Thymus (tissue), 11 donors: ENCODE data around the gene AK2. TPM values are rescaled to one million over a fixed set of nuclear protein-coding genes. Genes with fewer than 3 reads are reported as not detected.
A peak's percentile ranks its signal among the peaks of the same experiment; 100 is the strongest.
"Not testable (repeated sequence)": the region's sequence is repeated elsewhere in the genome, so short reads cannot be mapped to it uniquely, and the experiment has no call there.

ENCODE experiments used
- DNase-seq, 9 donors: peaks; one replicate each; pipeline ENCODE4 v3.0.0-alpha.2; 2013; ENCODE audit warnings: low spot score in 9 of 9, low read depth in 6 of 9, missing footprints in 1 of 9
- H3K27ac ChIP-seq, 2 donors: one replicate each; pipeline ENCODE4 v1.5.1; 2013; ENCODE audit warnings: control low read depth in 1 of 2, low read depth in 1 of 2, low read length in 1 of 2, mild to moderate bottlenecking in 1 of 2, moderate library complexity in 1 of 2
- H3K27me3 ChIP-seq, 2 donors: one replicate each; pipeline ENCODE4 v1.5.1; 2013; ENCODE audit warnings: low read length in 1 of 2; ENCODE audit not compliant: control insufficient read depth in 2 of 2, insufficient read depth in 1 of 2
- H3K36me3 ChIP-seq, 2 donors: one replicate each; pipeline ENCODE4 v1.5.1; 2013; ENCODE audit warnings: low read length in 1 of 2, mild to moderate bottlenecking in 1 of 2, moderate library complexity in 1 of 2; ENCODE audit not compliant: control insufficient read depth in 2 of 2, insufficient read depth in 2 of 2
- H3K4me1 ChIP-seq, 2 donors: one replicate each; pipeline ENCODE4 v1.5.1; 2013; ENCODE audit warnings: low read length in 2 of 2; ENCODE audit not compliant: control insufficient read depth in 2 of 2, insufficient read depth in 2 of 2
- H3K4me3 ChIP-seq, 2 donors: one replicate each; pipeline ENCODE4 v1.5.1; 2013; ENCODE audit warnings: low read length in 2 of 2, control low read depth in 1 of 2, mild to moderate bottlenecking in 1 of 2
- H3K9me3 ChIP-seq, 2 donors: one replicate each; pipeline ENCODE4 v1.5.1; 2013; ENCODE audit warnings: low read length in 1 of 2, mild to moderate bottlenecking in 1 of 2; ENCODE audit not compliant: control insufficient read depth in 2 of 2, insufficient read depth in 1 of 2
- WGBS: extraction: QIAGEN DNeasy Blood & Tissue Kit; methylation state at CpG from one replicate; pipeline ENCODE4 v1.1.7; 2013; 5-methylcytosine and 5-hydroxymethylcytosine counted together
- polyA plus RNA-seq: library from polyadenylated mRNA; stranded (reverse); fragments of 200-250 nt; gene quantifications from one replicate; pipeline ENCODE4 v1.2.3, GENCODE V29; 2013
- total RNA-seq: library from RNA; stranded (reverse); fragments of 120-200 nt; gene quantifications from one replicate; pipeline ENCODE4 v1.2.4, GENCODE V29; 2013
- donor health status: healthy.

Gene AK2
- total and polyA plus RNA-seq, 2 donors, result 73.2 to 156 TPM

DNA sequence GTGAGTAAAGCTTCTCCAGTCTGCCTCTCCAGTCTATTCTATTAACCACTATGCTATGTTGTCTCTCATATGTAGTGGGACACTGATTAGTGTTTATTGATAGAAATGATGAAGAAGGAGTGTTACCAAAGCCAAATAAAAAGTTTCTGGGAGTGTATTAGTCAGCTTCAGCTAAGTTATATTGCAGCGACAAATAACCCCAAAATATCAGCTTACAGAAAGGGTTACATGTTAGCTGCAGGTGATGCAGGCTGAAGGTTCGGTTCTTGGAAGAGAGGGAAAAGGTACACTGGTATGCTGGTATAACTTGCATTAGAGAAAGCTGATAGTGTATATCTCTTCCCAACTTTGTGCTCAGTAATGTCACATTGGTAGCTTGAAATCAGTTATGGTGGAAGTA is 10.6 kb upstream of the AK2 start:
- no peaks in the 10 kb centered on the region for H3K9me3 ChIP-seq
- H3K27me3 ChIP-seq, result peaks cover 0 to 2% of the 10 kb centered on the region in 2 donors
- no peak overlapping the region for H3K4me3 ChIP-seq
- no peak overlapping the region for H3K27ac ChIP-seq
- no peaks in the 10 kb centered on the region for H3K36me3 ChIP-seq
- H3K4me1 ChIP-seq, result peaks cover 0 to 2% of the 10 kb centered on the region in 2 donors
- DNase-seq, result no peak
- WGBS, result 99% methylated on average over 2 of the region's 2 CpGs

DNA sequence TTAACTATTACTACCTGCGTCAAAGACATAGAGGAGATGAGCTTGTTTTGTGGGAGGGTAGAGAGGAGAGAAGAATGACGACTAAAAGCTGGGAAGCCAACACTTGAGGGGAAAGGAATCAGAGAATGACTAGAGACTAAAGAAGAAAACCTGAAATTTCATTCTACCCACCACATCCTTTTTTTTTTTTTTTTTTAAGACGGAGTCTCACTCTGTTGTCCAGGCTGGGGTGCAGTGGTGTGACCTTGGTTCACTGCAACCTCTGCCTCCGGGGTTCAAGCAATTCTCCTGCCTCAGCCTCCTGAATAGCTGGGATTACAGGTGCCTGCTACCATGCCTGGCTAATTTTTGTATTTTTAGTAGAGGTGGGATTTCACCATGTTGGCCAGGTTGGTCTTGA is 9.6 kb upstream of the AK2 start:
- not testable (repeated sequence) for DNase-seq, H3K27ac ChIP-seq, H3K4me1 ChIP-seq, H3K27me3 ChIP-seq, H3K36me3 ChIP-seq, H3K9me3 ChIP-seq, H3K4me3 ChIP-seq
- WGBS, result 94% methylated on average over 4 of the region's 4 CpGs

DNA sequence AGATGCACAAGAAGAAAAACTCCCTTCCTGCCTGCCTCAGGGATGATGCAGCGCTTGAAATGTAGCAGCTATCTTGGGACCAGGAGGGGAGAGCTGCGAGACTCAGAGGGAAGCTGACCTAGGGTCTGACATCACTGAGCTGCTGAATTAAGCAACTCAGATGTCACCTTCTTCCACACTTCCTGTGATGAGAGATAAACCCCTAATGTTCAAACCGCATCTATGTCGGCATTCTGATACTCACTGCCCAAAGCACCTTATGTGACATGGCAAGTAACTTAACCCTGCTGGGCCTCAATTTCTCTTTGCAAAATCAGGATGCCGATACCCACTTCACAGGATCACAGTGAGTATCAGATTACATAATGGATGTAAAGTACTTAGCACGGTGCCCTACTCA is 9.1 kb upstream of the AK2 start:
- H3K4me3 ChIP-seq, result no peak overlapping the region
- H3K9me3 ChIP-seq, result no peaks in the 10 kb centered on the region
- WGBS, result 88% methylated on average over 6 of the region's 6 CpGs
- peaks cover 0 to 2% of the 10 kb centered on the region in 2 donors for H3K4me1 ChIP-seq
- H3K27me3 ChIP-seq, result peaks cover 0 to 2% of the 10 kb centered on the region in 2 donors
- no peak for DNase-seq
- H3K36me3 ChIP-seq, result no peaks in the 10 kb centered on the region
- no peak overlapping the region for H3K27ac ChIP-seq

DNA sequence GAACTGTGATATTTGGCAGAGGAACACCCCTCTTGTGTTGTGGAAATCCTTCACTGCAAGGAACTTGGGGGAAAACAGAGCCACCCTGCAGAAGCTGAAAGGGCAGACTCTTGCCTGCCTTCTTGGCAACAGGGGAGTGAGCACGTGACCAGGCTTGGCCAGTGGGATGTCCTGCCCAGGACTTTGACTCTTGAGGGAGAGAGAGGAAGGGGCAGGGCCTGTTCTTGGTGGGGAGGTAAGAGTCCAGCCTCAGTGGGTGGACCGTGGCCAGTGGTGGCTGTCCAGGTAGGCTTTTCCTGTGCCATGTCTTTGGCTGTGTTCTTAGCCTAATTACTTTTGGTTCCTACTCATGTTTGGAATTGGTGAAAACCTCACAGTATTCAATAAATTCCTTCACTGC is 8.6 kb upstream of the AK2 start:
- no peak for DNase-seq
- H3K27ac ChIP-seq, result no peak overlapping the region
- no peaks in the 10 kb centered on the region for H3K9me3 ChIP-seq
- H3K27me3 ChIP-seq, result no peaks in the 10 kb centered on the region
- H3K36me3 ChIP-seq, result no peaks in the 10 kb centered on the region
- no peaks in the 10 kb centered on the region for H3K4me1 ChIP-seq
- 94% methylated on average over 2 of the region's 2 CpGs for WGBS
- no peak overlapping the region for H3K4me3 ChIP-seq

DNA sequence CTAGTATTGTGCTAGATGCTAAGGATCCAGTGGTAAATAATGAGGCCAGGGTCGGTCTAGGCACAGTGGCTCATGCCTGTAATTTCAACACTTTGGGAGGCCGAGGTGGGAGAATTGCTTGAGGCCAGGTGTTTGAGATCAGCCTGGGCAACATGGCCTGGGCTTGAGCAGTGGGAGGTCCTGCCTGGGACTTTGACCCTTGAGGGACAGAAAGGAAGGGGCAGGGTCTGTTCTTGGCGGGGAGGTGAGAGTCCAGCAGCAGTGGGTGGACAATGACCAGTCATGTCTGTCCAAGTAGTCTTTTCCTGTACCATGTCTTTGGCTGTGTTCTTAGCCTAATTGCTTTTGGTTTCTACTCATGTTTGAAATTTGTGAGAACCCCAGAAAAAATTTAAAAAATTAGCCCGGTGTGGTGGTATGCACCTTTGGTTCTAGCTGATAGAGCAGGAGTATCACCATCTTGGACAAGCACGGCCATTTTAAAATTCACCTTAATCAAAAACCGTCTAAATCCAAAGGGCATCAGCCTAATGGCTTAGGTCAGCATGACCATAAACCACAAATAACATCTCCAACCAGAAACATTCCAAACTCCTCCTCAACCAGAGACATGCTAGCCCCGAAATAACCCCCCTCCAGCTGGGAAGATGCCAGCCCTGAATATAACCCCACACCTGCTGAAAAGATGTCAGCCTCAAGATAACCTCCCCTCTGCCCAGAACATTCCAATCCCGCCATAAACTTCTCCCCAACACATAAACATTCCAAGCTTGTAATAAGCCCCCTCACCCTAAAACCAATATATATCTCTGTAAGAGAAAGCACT is 6.8 kb upstream of the AK2 start:
- 97% methylated on average over 8 of the region's 8 CpGs for WGBS
- DNase-seq, result no peak
- no peaks in the 10 kb centered on the region for H3K27me3 ChIP-seq
- no peaks in the 10 kb centered on the region for H3K36me3 ChIP-seq
- H3K4me1 ChIP-seq, result peaks cover 0 to 4% of the 10 kb centered on the region in 2 donors
- no peak overlapping the region for H3K27ac ChIP-seq
- no peaks in the 10 kb centered on the region for H3K9me3 ChIP-seq
- no peak overlapping the region for H3K4me3 ChIP-seq

DNA sequence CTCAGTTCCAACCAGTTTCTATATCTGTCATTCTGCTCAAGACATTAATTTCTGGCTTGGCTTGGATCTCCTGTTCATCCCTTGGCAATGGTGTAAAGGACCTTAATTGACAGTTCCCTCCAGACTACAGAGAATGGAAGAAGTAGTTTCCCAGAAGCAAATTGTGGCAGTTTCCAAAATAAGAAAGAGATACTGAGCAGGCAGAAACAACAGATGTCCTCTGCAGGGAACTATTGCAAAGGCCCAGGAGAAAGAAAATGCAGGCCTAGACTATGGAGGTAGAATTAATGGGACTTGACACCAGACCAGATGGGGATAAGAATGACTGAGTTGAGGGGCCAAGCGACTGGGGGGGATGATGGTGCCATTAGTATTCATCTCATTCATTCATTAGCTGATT is 6.1 kb upstream of the AK2 start:
- Histone ChIP-seq H3K36me3 (no peaks in the 10 kb centered on the region), H3K4me1 (peaks cover 0 to 4% of the 10 kb centered on the region in 2 donors), H3K27ac (no peak overlapping the region), H3K27me3 (no peaks in the 10 kb centered on the region), H3K4me3 (no peak overlapping the region), H3K9me3 (no peaks in the 10 kb centered on the region)
- DNase-seq, result no peak
- 100% methylated on average over 1 of the region's 1 CpG for WGBS

DNA sequence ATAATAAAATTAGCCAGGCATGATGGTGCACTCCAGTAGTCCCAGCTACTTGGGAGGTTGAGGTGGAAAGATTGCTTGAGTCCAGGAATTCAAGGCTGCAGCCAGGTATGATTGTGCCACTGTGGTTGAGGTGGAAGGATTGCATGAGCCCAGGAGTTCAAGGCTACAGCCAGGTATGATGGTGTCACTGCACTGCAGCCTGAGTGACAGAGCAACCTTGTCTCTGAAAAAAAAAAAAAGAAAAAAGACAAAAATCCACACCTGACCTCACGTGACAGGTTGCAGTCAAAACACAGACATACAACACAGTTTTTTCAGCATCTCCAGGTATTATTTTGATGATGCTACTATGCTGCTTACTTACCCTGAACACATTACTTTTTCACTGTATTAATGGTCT is 4.3 kb upstream of the AK2 start:
- no peaks in the 10 kb centered on the region for H3K36me3 ChIP-seq

DNA sequence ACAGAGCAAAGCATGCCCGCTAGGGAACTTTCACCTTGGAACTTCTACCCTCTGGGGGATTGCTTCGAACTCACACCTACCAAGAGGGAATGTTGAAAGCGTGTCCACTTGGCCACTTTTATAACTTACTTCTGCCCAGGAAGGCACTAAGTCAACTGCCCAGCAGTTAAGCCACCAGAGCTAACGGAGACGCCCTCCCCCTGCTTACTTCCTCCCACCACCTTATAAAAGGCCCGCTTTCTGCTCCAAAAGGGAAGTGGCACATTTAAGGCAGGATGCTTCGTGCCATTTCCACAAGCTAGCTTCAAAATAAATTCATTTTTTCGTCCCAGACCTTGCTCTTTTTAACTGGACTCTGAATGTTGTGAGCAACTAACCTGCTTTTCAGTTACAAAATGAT is 3.2 kb upstream of the AK2 start:
- 48% methylated on average over 8 of the region's 8 CpGs for WGBS
- H3K4me1 ChIP-seq, result peaks cover 14 to 16% of the 10 kb centered on the region in 2 donors
- no peaks in the 10 kb centered on the region for H3K27me3 ChIP-seq
- H3K4me3 ChIP-seq, result no peak overlapping the region
- peaks cover 0 to 3% of the 10 kb centered on the region in 2 donors for H3K9me3 ChIP-seq
- DNase-seq, result peak in 1 of 9 donors; percentile 15
- H3K36me3 ChIP-seq, result no peaks in the 10 kb centered on the region
- no peak overlapping the region for H3K27ac ChIP-seq

More for the DNA sequence above, 4.3 kb upstream of the AK2 start:
- Histone ChIP-seq H3K9me3 (peaks cover 0 to 3% of the 10 kb centered on the region in 2 donors), H3K4me3 (no peak overlapping the region), H3K4me1 (peaks cover 3 to 8% of the 10 kb centered on the region in 2 donors), H3K27me3 (no peaks in the 10 kb centered on the region), H3K27ac (no peak overlapping the region)
- 93% methylated on average over 1 of the region's 1 CpG for WGBS
- no peak for DNase-seq

DNA sequence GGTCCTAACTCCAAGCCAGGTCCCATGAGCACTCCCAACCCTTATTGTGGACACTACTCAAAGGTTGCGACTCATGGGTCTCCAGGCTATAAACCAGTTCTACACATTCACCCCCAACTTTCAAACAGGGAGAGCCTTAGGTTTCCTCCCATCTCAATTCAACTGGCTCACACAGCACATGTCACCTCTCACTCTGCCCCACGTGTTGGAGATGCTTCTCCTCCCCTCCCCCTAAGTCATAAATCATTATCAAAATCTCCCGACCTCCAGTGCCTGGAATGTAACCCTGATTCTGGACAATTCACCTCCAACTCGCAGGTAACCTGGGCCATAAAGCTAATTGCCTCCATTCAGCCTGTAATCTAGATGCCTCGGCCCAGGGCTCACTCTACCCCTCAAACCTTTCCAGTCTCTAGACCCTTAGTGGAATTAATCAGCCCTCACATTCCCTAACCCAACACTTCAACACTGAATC is 595 bp downstream of the AK2 start:
- peak in 1 of 9 donors; percentile 24 for DNase-seq
- H3K9me3 ChIP-seq, result peaks cover 0 to 3% of the 10 kb centered on the region in 2 donors
- H3K36me3 ChIP-seq, result peaks cover 0 to 7% of the 10 kb centered on the region in 2 donors
- peak overlapping the region in 1 of 2 donors; percentile 50 for H3K27ac ChIP-seq
- 15% methylated on average over 5 of the region's 5 CpGs for WGBS
- H3K27me3 ChIP-seq, result no peaks in the 10 kb centered on the region
- peak overlapping the region; percentile 84 to 95 for H3K4me3 ChIP-seq
- H3K4me1 ChIP-seq, result peaks cover 14 to 16% of the 10 kb centered on the region in 2 donors
